ENCODE measurements around the gene TMBIM4. TPM values are rescaled to one million over a fixed set of nuclear protein-coding genes. Genes with fewer than 3 reads are reported as not detected.
A peak's percentile ranks its signal among the peaks of the same experiment; 100 is the strongest.

Gene TMBIM4
- total RNA-seq, 1 donor, result 175 TPM

DNA sequence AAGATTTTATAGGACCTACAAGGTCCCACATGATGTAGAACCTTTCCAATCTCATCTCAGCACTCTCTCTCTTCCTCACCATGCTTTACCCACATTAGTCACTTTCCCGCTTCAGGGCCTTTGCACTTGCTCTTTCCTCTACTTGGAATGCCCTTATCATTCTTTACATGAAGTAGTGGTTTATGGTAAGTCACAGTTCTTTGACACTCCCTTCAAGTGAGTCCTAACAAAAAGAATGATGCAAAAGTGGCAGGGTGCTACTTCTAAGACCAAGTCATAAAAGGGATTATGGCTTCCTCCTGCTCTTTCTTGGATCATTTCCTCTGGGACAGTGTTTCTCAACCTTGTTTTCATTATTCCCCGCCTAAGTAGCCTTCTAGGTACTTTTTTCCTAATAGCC lies 13.1 kb downstream of the TMBIM4 start:
- TF ChIP-seq, protein P1, sequence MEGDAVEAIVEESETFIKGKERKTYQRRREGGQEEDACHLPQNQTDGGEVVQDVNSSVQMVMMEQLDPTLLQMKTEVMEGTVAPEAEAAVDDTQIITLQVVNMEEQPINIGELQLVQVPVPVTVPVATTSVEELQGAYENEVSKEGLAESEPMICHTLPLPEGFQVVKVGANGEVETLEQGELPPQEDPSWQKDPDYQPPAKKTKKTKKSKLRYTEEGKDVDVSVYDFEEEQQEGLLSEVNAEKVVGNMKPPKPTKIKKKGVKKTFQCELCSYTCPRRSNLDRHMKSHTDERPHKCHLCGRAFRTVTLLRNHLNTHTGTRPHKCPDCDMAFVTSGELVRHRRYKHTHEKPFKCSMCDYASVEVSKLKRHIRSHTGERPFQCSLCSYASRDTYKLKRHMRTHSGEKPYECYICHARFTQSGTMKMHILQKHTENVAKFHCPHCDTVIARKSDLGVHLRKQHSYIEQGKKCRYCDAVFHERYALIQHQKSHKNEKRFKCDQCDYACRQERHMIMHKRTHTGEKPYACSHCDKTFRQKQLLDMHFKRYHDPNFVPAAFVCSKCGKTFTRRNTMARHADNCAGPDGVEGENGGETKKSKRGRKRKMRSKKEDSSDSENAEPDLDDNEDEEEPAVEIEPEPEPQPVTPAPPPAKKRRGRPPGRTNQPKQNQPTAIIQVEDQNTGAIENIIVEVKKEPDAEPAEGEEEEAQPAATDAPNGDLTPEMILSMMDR (IDR thresholded peaks at IDR 0.05; ENCODE audit: insufficient read depth, low read depth, low read length), result no peak
- DNase-seq (ENCODE audit: low read depth), result peak; percentile 36
- H3K4me3 ChIP-seq (ENCODE audit: low read depth, low read length), result no peak overlapping the region

GRCh38 chr12:66154776-66155175 lies 15.0 kb downstream of the TMBIM4 start:
- no peak for DNase-seq (ENCODE audit: low read depth)
- TF ChIP-seq, protein P1 (IDR thresholded peaks at IDR 0.05; ENCODE audit: insufficient read depth, low read depth, low read length), result no peak
- H3K4me3 ChIP-seq (ENCODE audit: low read depth, low read length), result no peak overlapping the region

DNA sequence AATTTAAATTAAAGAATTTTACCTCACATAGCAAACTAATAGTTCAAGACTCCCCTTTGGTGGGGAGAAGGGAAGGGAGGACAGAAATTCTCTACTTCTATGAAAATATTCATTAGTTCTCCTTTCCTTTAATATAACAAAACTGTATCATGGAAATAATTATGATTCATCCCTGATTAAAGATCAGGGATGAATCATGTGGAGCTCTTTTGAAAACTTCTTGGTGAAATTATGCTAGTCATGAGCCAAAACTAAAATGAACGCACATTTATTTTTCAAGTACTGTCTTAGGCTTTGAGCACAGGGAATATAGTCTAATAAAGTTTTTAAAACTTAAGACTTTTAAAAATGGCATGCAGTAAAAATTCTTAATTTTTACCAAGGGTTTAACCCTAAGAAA lies 17.1 kb downstream of the TMBIM4 start:
- no peak for DNase-seq (ENCODE audit: low read depth)
- no peak overlapping the region for H3K4me3 ChIP-seq (ENCODE audit: low read depth, low read length)
- TF ChIP-seq, protein P1 (IDR thresholded peaks at IDR 0.05; ENCODE audit: insufficient read depth, low read depth, low read length), result no peak

GRCh38 chr12:66149702-66150398 lies 19.9 kb downstream of the TMBIM4 start:
- no peak overlapping the region for H3K4me3 ChIP-seq (ENCODE audit: low read depth, low read length)
- TF ChIP-seq, protein P1 (IDR thresholded peaks at IDR 0.05; ENCODE audit: insufficient read depth, low read depth, low read length), result peak; percentile 33
- no peak for DNase-seq (ENCODE audit: low read depth)

GRCh38 chr12:66144791-66145754 lies 24.7 kb downstream of the TMBIM4 start:
- TF ChIP-seq, protein P1 (IDR thresholded peaks at IDR 0.05; ENCODE audit: insufficient read depth, low read depth, low read length), result peak; percentile 63
- DNase-seq (ENCODE audit: low read depth), result peak; percentile 80
- no peak overlapping the region for H3K4me3 ChIP-seq (ENCODE audit: low read depth, low read length)

GRCh38 chr12:66143868-66144267 lies 25.9 kb downstream of the TMBIM4 start:
- no peak for DNase-seq (ENCODE audit: low read depth)

More at GRCh38 chr12:66143868-66144267, 25.9 kb downstream of the TMBIM4 start:
- TF ChIP-seq, protein P1 (IDR thresholded peaks at IDR 0.05; ENCODE audit: insufficient read depth, low read depth, low read length), result no peak
- no peak overlapping the region for H3K4me3 ChIP-seq (ENCODE audit: low read depth, low read length)
